Endodermal cell (in vitro differentiated cells): ENCODE measurements around the gene TRIP4. TPM values are rescaled to one million over a fixed set of nuclear protein-coding genes. Genes with fewer than 3 reads are reported as not detected.

ENCODE experiments used
- DNase-seq: peaks from one replicate; pipeline ENCODE4 v3.0.0-alpha.2; 2017
- H3K27ac ChIP-seq: 2 replicates; pipeline ENCODE4 v1.5.1; 2013; ENCODE audit warnings: mild to moderate bottlenecking, low read depth, low read length, moderate library complexity
- H3K27me3 ChIP-seq: 2 replicates; pipeline ENCODE4 v1.6.1; 2013; ENCODE audit warnings: mild to moderate bottlenecking, low read length, moderate library complexity; ENCODE audit not compliant: insufficient read depth, control insufficient read depth, poor library complexity, severe bottlenecking
- H3K36me3 ChIP-seq: 2 replicates; pipeline ENCODE4 v1.7.0; 2013; ENCODE audit warnings: mild to moderate bottlenecking, low read length, moderate library complexity; ENCODE audit not compliant: control insufficient read depth, insufficient read depth
- H3K4me1 ChIP-seq: one replicate; pipeline ENCODE4 v1.7.0; 2013; ENCODE audit warnings: low read length; ENCODE audit not compliant: control insufficient read depth, insufficient read depth
- H3K4me3 ChIP-seq: 2 replicates; pipeline ENCODE4 v1.5.1; 2013; ENCODE audit warnings: mild to moderate bottlenecking, low read length, moderate library complexity
- H3K9ac ChIP-seq: 2 replicates; pipeline ENCODE4 v1.6.1; 2013; ENCODE audit warnings: mild to moderate bottlenecking, low read length, moderate library complexity; ENCODE audit not compliant: poor library complexity, severe bottlenecking; ENCODE audit errors: extremely low read depth
- H3K9me3 ChIP-seq: 2 replicates; pipeline ENCODE4 v1.6.1; 2013; ENCODE audit warnings: mild to moderate bottlenecking, low read length, moderate library complexity; ENCODE audit not compliant: control insufficient read depth
- H3K27ac Mint-ChIP-seq: 2 replicates; pipeline ENCODE4 v1.8.0; 2020; ENCODE audit warnings: mixed read lengths
- H3K27me3 Mint-ChIP-seq: 2 replicates; pipeline ENCODE4 v1.8.0; 2021; ENCODE audit warnings: mild to moderate bottlenecking, mixed read lengths; ENCODE audit not compliant: insufficient read depth
- H3K36me3 Mint-ChIP-seq: 2 replicates; pipeline ENCODE4 v1.8.0; 2020; ENCODE audit warnings: low read depth, mixed read lengths
- H3K4me1 Mint-ChIP-seq: 2 replicates; pipeline ENCODE4 v1.8.0; 2020; ENCODE audit warnings: mixed read lengths
- H3K4me3 Mint-ChIP-seq: 2 replicates; pipeline ENCODE4 v1.8.0; 2020; ENCODE audit warnings: mild to moderate bottlenecking, moderate library complexity, mixed read lengths
- H3K9me3 Mint-ChIP-seq: 2 replicates; pipeline ENCODE4 v1.8.0; 2020; ENCODE audit warnings: mild to moderate bottlenecking, mixed read lengths
- CTCF ChIP-seq: fragments of 200-600 bp; sonication (generic); conservative IDR thresholded peaks from 2 replicates; pipeline ENCODE4 v1.5.0; 2021; ENCODE audit warnings: antibody characterized with exemption, mild to moderate bottlenecking
- WGBS, 2 experiments: methylation state at CpG; one replicate each; pipeline versions ENCODE4 v1.1.5 to v1.1.7; 2013; ENCODE audit warnings: missing lambda C conversion rate in 2 of 2, mixed read lengths in 1 of 2; ENCODE audit not compliant: insufficient coverage in 1 of 2, insufficient read length in 1 of 2; 5-methylcytosine and 5-hydroxymethylcytosine counted together
- total RNA-seq, 2 donors: library from RNA; stranded (reverse); fragmentation: NEBNext Ultra II Directional in 1 of 2; extraction: Animal tissue kit (Norgen Biotek cat#: 25700) in 1 of 2; gene quantifications; 2 replicates in 1 of 2; 3 replicates in 1 of 2; pipeline ENCODE4 v1.2.1, GENCODE V29; 2021

The TRIP4 gene
- total RNA-seq, 2 donors from 2014 or later: 26.5 to 29.1 TPM

GRCh38 chr15:64438653-64439447 is 51.2 kb downstream of the TRIP4 start:
- no peak for TF ChIP-seq CTCF
- 87 to 90% methylated on average over 4 to 6 of the region's 6 CpGs for WGBS, 2 experiments
- no peak for DNase-seq
- Histone ChIP-seq H3K4me3 (no peak overlapping the region), H3K9ac (no peak overlapping the region), H3K4me1 (no peaks in the 10 kb centered on the region), H3K36me3 (peaks cover 14% of the 10 kb centered on the region), H3K27ac (no peak overlapping the region), H3K27me3 (no peaks in the 10 kb centered on the region), H3K9me3 (no peaks in the 10 kb centered on the region)
- no peaks in the 10 kb centered on the region for H3K9me3 Mint-ChIP-seq
- peaks cover 14% of the 10 kb centered on the region for H3K4me1 Mint-ChIP-seq
- peaks cover 27% of the 10 kb centered on the region for H3K36me3 Mint-ChIP-seq
- H3K27me3 Mint-ChIP-seq: no peaks in the 10 kb centered on the region
- H3K27ac Mint-ChIP-seq: no peak overlapping the region
- H3K4me3 Mint-ChIP-seq: no peak overlapping the region

- H3K27me3 ChIP-seq: no peaks in the 10 kb centered on the region
- H3K36me3 Mint-ChIP-seq: peaks cover 31% of the 10 kb centered on the region
- no peak overlapping the region for H3K27ac Mint-ChIP-seq
- H3K4me1 Mint-ChIP-seq: peaks cover 17% of the 10 kb centered on the region
- 96 to 98% methylated on average over 3 of the region's 3 CpGs for WGBS, 2 experiments
- no peak for DNase-seq
- no peak overlapping the region for H3K4me3 ChIP-seq
- H3K9me3 Mint-ChIP-seq: no peaks in the 10 kb centered on the region
- no peaks in the 10 kb centered on the region for H3K4me1 ChIP-seq
- H3K9me3 ChIP-seq: no peaks in the 10 kb centered on the region
- H3K27me3 Mint-ChIP-seq: no peaks in the 10 kb centered on the region
- no peak overlapping the region for H3K4me3 Mint-ChIP-seq
- no peak overlapping the region for H3K27ac ChIP-seq
- no peak for TF ChIP-seq CTCF
- peaks cover 24% of the 10 kb centered on the region for H3K36me3 ChIP-seq
- H3K9ac ChIP-seq: no peak overlapping the region
These were observed 54.2 kb downstream of the TRIP4 start for GRCh38 chr15:64441852-64442251.

- Histone ChIP-seq H3K9ac (no peak overlapping the region), H3K9me3 (no peaks in the 10 kb centered on the region), H3K36me3 (peaks cover 35% of the 10 kb centered on the region), H3K27me3 (no peaks in the 10 kb centered on the region), H3K4me1 (no peaks in the 10 kb centered on the region), H3K27ac (no peak overlapping the region), H3K4me3 (no peak overlapping the region)
- 95 to 100% methylated on average over 2 of the region's 2 CpGs for WGBS, 2 experiments
- DNase-seq: no peak
- no peaks in the 10 kb centered on the region for H3K27me3 Mint-ChIP-seq
- peaks cover 17% of the 10 kb centered on the region for H3K4me1 Mint-ChIP-seq
- peaks cover 33% of the 10 kb centered on the region for H3K36me3 Mint-ChIP-seq
- H3K9me3 Mint-ChIP-seq: no peaks in the 10 kb centered on the region
- H3K27ac Mint-ChIP-seq: no peak overlapping the region
- no peak overlapping the region for H3K4me3 Mint-ChIP-seq
- no peak for TF ChIP-seq CTCF
These were observed 55.4 kb downstream of the TRIP4 start for GRCh38 chr15:64443016-64443415.
